NCI-H345 treated with DMSO at 0.1 percent for 48 hours (cell line): ENCODE data around the gene GNA14.
"Not testable (repeated sequence)": the region's sequence is repeated elsewhere in the genome, so short reads cannot be mapped to it uniquely, and the experiment has no call there.

Experiments used
- DNase-seq: peaks from one replicate; lab custom pipeline; 2025; ENCODE audit not compliant: unreplicated experiment; lab: John Stamatoyannopoulos, UW

Gene GNA14

DNA sequence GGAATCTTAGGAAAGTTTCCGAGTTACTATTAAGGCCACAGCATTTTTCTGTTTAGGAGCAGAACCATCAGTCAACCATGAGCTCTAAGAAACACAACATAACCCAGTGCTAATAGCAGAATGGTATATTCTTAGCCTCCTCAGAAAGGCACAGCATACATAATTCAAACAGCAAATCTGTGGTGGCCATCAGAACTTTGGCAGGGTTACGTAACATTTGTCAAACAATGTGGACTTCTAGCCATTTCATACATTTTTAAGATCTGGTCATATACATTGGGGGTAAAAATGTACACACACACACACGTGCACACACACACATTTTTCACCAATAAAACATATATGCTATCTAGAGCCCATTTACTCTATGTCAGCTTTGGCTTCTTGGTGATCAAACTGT is 225.2 kb downstream of the GNA14 start:
- no peak for DNase-seq

DNA sequence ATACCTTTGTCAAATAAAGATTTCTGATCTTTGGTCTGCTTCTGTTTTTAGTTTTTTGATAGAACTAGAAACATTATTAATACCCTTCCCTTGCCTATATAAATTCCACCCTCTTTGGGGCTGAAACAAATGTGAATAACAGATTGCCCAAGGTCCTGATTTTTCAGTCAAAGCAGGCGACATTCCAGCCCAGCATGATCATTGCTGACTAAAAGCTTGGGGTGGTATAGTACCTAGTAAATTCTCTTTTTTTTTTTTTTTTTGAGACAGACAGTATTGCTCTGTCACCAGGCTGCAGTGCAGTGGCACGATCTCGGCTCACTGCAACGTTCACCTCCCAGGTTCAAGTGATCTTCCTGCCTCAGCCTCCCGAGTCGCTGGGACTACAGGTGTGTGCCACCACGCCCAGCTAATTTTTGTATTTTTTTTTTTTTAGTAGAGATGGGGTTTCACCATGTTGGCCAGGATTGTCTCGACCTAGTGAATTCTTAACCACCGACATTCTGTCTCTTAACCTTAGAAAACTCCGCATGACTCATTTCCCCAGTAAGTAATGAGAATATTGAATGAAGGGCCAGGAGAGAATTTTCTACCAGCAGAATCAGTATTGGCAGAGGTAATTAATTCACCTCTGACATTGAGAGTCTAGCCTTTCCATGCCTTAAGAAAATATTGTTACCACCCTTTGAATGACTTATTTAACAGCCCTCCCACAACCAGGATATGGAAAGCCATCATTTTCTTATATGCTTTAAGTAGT is 226.4 kb downstream of the GNA14 start:
- no peak for DNase-seq

- DNase-seq, result no peak
Measured at GRCh38 chr9:77420641-77421040, 227.5 kb downstream of the GNA14 start.

DNA sequence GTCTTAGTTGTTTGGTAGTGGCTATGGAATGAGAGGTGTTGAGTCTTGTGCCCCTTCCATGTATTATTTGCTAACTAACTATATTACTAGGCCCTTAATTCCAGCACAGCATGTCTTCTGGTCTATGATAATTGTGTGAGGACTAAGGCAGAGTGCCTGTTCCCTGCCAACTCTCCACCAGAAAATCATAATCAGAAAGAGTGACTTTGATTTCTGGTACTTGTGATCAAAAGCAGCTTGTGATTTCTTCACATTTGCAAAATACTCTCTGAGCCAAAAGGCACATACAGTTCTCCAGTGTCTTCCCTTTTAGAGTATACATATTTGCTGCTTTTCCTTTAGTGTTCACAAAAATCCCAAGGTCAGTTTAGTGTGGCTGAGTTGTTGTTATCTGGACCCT is 229.9 kb downstream of the GNA14 start:
- DNase-seq, result no peak

GRCh38 chr9:77417566-77417965 is 230.6 kb downstream of the GNA14 start:
- DNase-seq, result no peak

DNA sequence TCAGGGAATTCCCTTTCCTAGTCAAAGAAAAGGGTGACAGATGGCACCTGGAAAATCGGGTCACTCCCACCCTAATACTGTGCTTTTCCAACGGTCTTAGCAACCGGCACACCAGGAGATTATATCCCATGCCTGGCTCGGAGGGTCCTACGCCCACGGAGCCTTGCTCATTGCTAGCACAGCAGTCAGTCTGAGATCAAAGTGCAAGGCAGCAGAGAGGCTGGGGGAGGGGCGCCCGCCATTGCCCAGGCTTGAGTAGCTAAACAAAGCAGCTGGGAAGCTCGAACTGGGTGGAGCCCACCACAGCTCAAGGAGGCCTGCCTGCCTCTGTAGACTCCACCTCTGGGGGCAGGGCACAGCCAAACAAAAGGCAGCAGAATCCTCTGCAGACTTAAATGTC is 239.6 kb downstream of the GNA14 start:
- not testable (repeated sequence) for DNase-seq

DNA sequence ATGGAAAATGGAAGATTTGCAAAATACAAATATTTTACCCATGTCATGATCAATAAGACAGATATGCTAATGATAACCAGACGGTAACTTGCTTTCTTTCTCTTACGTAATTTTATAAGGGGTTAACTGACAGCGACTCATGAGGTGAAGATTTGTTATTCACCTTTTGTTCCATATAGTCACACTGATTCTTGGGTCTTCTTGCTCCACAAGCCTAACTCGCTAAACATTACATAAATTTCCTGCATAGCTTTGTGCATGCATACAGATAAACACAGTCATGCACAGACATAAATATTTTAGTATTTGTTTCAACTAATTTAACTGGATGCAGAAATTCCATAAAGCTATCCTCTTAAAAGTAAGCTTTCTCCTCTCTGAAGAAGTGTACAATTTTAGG is 244.9 kb downstream of the GNA14 start:
- no peak for DNase-seq

DNA sequence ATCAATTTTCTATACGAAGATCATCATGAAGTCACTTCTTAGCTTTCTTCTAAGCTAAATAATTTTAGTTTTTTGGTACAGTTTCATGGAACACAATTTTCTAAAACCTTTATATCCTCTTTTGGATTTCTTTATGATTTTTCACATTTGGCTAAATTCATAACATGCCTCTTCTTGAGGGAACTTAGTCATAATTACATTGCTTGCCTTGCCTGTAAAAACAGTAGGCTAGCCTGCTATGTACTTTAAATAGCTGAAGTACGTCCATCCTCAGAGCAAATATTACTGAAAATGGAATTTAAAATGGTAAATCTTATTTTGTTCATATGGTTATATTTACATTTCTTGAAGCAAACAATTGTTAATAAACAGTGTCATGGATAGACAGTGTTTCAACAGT is 245.8 kb downstream of the GNA14 start:
- DNase-seq, result no peak

DNA sequence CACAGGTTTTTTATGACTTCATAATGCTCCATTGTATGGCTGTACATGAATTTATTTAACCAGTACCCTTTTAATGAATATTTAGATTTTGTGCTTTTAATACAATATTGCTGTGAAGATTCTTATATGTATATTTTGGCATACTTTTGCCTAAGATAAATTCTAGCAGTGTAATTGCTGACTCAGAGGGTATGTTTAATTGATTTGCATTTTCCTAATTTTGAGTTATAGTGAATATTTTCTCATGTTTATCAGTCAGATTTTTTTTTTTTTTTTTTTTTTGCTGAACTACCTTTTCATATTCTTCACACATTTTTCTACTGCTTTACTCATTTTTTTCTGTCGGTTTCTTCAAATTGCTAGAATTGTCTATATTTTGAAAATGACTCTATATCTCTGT is 248.2 kb downstream of the GNA14 start:
- DNase-seq, result no peak

DNA sequence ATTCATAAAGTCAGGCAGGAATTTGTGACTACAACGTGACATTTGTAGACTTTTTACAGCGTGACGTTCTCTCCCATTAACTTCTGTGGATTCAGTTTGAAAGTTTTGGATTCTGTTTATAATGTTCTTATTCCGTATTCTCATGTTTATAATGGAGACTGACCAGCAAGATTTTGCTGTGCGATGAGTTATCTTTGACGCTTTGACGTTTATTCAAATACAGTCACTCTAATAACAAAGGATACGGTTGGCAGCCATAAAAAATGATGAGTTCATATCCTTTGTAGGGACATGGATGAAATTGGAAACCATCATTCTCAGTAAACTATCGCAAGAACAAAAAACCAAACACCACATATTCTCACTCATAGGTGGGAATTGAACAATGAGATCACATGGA is 249.5 kb downstream of the GNA14 start:
- DNase-seq, result not testable (repeated sequence)

DNA sequence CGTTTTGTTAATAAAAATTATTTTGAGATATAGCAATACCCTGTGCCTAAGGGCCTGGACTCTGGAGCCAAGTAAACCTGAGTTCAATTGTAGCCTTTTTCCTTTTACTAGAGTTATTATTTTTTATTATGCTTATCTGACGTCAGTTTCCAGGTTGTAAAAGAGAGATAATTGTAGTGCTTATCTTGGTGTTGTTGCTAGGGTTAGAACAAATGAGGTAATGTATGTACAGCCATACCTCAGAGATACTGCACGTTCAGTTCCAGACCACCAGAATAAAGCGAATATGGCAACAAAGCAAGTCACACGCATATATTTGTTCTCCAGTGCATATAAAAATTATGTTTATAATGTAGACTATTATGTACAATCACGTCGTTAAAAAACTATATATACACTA is 255.8 kb downstream of the GNA14 start:
- DNase-seq, result no peak

GRCh38 chr9:77391834-77392233 is 256.3 kb downstream of the GNA14 start:
- no peak for DNase-seq

DNA sequence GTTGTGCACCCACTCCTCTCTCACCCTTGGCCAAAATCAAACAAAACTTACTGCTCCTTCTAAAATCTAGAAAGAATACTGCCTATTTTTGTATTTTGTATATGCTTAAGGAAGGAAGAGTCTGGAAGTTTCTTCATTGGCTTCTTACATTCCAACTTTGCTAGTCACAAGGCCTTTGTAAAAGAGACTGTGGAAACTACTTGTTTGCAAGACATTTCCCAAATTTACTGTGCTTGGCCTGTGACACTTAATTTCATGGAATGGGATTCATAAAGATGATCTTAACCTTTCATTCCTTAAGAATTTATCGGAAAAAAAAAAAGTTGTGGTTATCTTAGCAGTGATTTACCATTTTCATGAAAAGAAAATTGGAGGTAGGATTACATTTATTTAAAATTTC is 261.9 kb downstream of the GNA14 start:
- DNase-seq, result no peak

- no peak for DNase-seq
Measured at GRCh38 chr9:77384406-77384805, 263.7 kb downstream of the GNA14 start.

- DNase-seq, result no peak
Measured at GRCh38 chr9:77375956-77376532, 272.1 kb downstream of the GNA14 start.

GRCh38 chr9:77374266-77374665 is 273.9 kb downstream of the GNA14 start:
- no peak for DNase-seq
